HEK293 (cell line): ENCODE results near the gene AKAP6.

Source experiments
- CTCF ChIA-PET: fragments of 350-600 bp; formaldehyde crosslinking; extraction: SDS; loops from one replicate; lab custom pipeline; 2021; ENCODE audit warnings: antibody characterized with exemption; lab: Yijun Ruan, JAX
- POLR2A ChIA-PET: fragments of 300-600 bp; formaldehyde crosslinking; extraction: SDS; loops from one replicate; lab custom pipeline; 2020; ENCODE audit warnings: antibody characterized with exemption, inconsistent platforms; lab: Yijun Ruan, JAX
- H3K27ac ChIP-seq: fragments of 200-500 bp; sonication (Bioruptor generic); 2 replicates; pipeline ENCODE4 v1.5.1; 2014; ENCODE audit warnings: low read depth, low read length, control low read depth, inconsistent platforms; ENCODE audit errors: extremely low read depth
- H3K36me3 ChIP-seq, 2 experiments: fragments of 200-500 bp in 1 of 2; sonication (Bioruptor generic) in 1 of 2; 1 replicate in 1 of 2; 2 replicates in 1 of 2; pipeline ENCODE4 v1.5.1; 2014 to 2017; ENCODE audit warnings: inconsistent platforms in 2 of 2, low read length in 2 of 2; ENCODE audit not compliant: control insufficient read depth in 2 of 2, insufficient read depth in 1 of 2
- H3K4me1 ChIP-seq: fragments of 200-500 bp; sonication (Bioruptor generic); 2 replicates; pipeline ENCODE4 v1.5.1; 2014; ENCODE audit warnings: mild to moderate bottlenecking, low read length, inconsistent platforms; ENCODE audit not compliant: control insufficient read depth, insufficient read depth
- H3K4me3 ChIP-seq: 2 replicates; pipeline ENCODE4 v1.5.1; 2011; ENCODE audit warnings: low read depth, mild to moderate bottlenecking, control low read depth, low read length, moderate library complexity
- H3K9me3 ChIP-seq: fragments of 200-500 bp; sonication (Bioruptor generic); 2 replicates; pipeline ENCODE4 v1.5.1; 2014; ENCODE audit warnings: low read depth, low read length, inconsistent platforms; ENCODE audit not compliant: control insufficient read depth, insufficient read depth
- AEBP2 ChIP-seq: fragments of 450-650 bp; formaldehyde crosslinking; IDR thresholded peaks from 2 replicates; pipeline ENCODE4 v1.5.1; 2016; ENCODE audit warnings: missing biosample characterization, missing genetic modification characterization, borderline replicate concordance
- KLF17 ChIP-seq: fragments of 450-650 bp; formaldehyde crosslinking; IDR thresholded peaks from 2 replicates; pipeline ENCODE4 v1.5.1; 2016; ENCODE audit warnings: missing biosample characterization, missing genetic modification characterization
- PATZ1 ChIP-seq: fragments of 450-650 bp; formaldehyde crosslinking; IDR thresholded peaks from 2 replicates; pipeline ENCODE4 v1.5.1; 2016; ENCODE audit warnings: missing biosample characterization, missing genetic modification characterization
- RBAK ChIP-seq: fragments of 450-650 bp; formaldehyde crosslinking; IDR thresholded peaks from 2 replicates; pipeline ENCODE4 v1.5.1; 2016; ENCODE audit warnings: missing biosample characterization, missing genetic modification characterization
- REST ChIP-seq: fragments of 450-650 bp; formaldehyde crosslinking; IDR thresholded peaks from 2 replicates; pipeline ENCODE4 v1.5.1; 2016; ENCODE audit warnings: missing biosample characterization, missing genetic modification characterization
- YY1 ChIP-seq: fragments of 450-650 bp; formaldehyde crosslinking; IDR thresholded peaks from 2 replicates; pipeline ENCODE4 v1.5.1; 2018; ENCODE audit warnings: missing biosample characterization, missing genetic modification characterization
- ZBTB17 ChIP-seq: fragments of 450-650 bp; formaldehyde crosslinking; IDR thresholded peaks from 2 replicates; pipeline ENCODE4 v1.5.1; 2016; ENCODE audit warnings: missing biosample characterization, missing genetic modification characterization
- ZFP3 ChIP-seq: fragments of 450-650 bp; formaldehyde crosslinking; IDR thresholded peaks from 2 replicates; pipeline ENCODE4 v1.5.1; 2016; ENCODE audit warnings: low read depth, missing biosample characterization, missing genetic modification characterization
- ZNF140 ChIP-seq: fragments of 450-650 bp; formaldehyde crosslinking; IDR thresholded peaks from 2 replicates; pipeline ENCODE4 v1.5.1; 2016; ENCODE audit warnings: missing biosample characterization, missing genetic modification characterization
- ZNF169 ChIP-seq: fragments of 450-650 bp; formaldehyde crosslinking; IDR thresholded peaks from 2 replicates; pipeline ENCODE4 v1.5.1; 2016; ENCODE audit warnings: missing biosample characterization, missing genetic modification characterization
- ZNF37A ChIP-seq: fragments of 450-650 bp; IDR thresholded peaks from 2 replicates; pipeline ENCODE4 v1.5.1; 2018; ENCODE audit warnings: missing biosample characterization, missing genetic modification characterization
- ZNF560 ChIP-seq: fragments of 450-650 bp; formaldehyde crosslinking; IDR thresholded peaks from 2 replicates; pipeline ENCODE4 v1.5.1; 2017; ENCODE audit warnings: missing biosample characterization, missing genetic modification characterization, borderline replicate concordance
- ZNF596 ChIP-seq: fragments of 450-650 bp; IDR thresholded peaks from 2 replicates; pipeline ENCODE4 v1.5.0; 2018; ENCODE audit warnings: missing biosample characterization, mild to moderate bottlenecking, missing genetic modification characterization, moderate library complexity
- ZNF645 ChIP-seq: fragments of 450-650 bp; formaldehyde crosslinking; IDR thresholded peaks from 2 replicates; pipeline ENCODE4; 2016; ENCODE audit warnings: missing biosample characterization, missing genetic modification characterization
- ZNF658 ChIP-seq: fragments of 450-650 bp; formaldehyde crosslinking; IDR thresholded peaks from 2 replicates; pipeline ENCODE4; 2016; ENCODE audit warnings: missing biosample characterization, missing genetic modification characterization
- ZSCAN16 ChIP-seq: fragments of 450-650 bp; formaldehyde crosslinking; IDR thresholded peaks from 2 replicates; pipeline ENCODE4 v1.5.1; 2016; ENCODE audit warnings: missing biosample characterization, missing genetic modification characterization
- ZSCAN5A ChIP-seq: fragments of 450-650 bp; formaldehyde crosslinking; IDR thresholded peaks from 2 replicates; pipeline ENCODE4 v1.5.1; 2016; ENCODE audit warnings: missing biosample characterization, missing genetic modification characterization

AKAP6 gene

GRCh38 chr14:32438517-32438916 lies 109.4 kb downstream of the AKAP6 start:
- Histone ChIP-seq H3K36me3 (no peaks in the 10 kb centered on the region), H3K27ac (no peak overlapping the region), H3K4me1 (no peaks in the 10 kb centered on the region), H3K9me3 (no peaks in the 10 kb centered on the region), H3K4me3 (no peak overlapping the region)
- POLR2A ChIA-PET, result no interaction called here
- CTCF ChIA-PET, result no interaction called here
- TF ChIP-seq KLF17 (no peak), ZNF658 (tag by site-specific recombination) (no peak), RBAK (no peak), PATZ1 (tag by site-specific recombination) (no peak), ZNF596 (tag by site-specific recombination) (no peak), ZSCAN5A (tag by site-specific recombination) (no peak), REST (tag by site-specific recombination) (no peak), AEBP2 (no peak), ZSCAN16 (tag by site-specific recombination) (no peak), ZNF560 (tag by site-specific recombination) (no peak), YY1 (tag by site-specific recombination) (no peak), ZNF140 (tag by site-specific recombination) (no peak)

- Histone ChIP-seq H3K36me3 (no peaks in the 10 kb centered on the region), H3K27ac (no peak overlapping the region), H3K9me3 (no peaks in the 10 kb centered on the region), H3K4me3 (no peak overlapping the region), H3K4me1 (no peaks in the 10 kb centered on the region)
- ChIA-PET CTCF (interaction anchor here (1.0 kb wide), 1 partner anchor 26 kb away, joined by 3 read pairs; no protein-coding TSS in a partner anchor), POLR2A (no interaction called here)
- TF ChIP-seq ZBTB17 (tag by site-specific recombination), result no peak
- no peak for TF ChIP-seq ZNF645
- TF ChIP-seq ZNF169 (tag by site-specific recombination), result no peak
- no peak for TF ChIP-seq ZNF37A (tag by site-specific recombination)
- no peak for TF ChIP-seq ZFP3 (tag by site-specific recombination)
Observed at GRCh38 chr14:32443890-32444661, 115.0 kb downstream of the AKAP6 start.
